Colonic mucosa (tissue), 4 donors: Measurements from ENCODE around the gene GMPR2. TPM values are rescaled to one million over a fixed set of nuclear protein-coding genes. Genes with fewer than 3 reads are reported as not detected.

Source experiments
- DNase-seq: peaks from one replicate; pipeline ENCODE4 v3.0.0-alpha.2; 2020
- H3K27ac ChIP-seq: fragments of 200-600 bp; one replicate; pipeline ENCODE4 v1.8.0; 2021
- H3K27me3 ChIP-seq: fragments of 200-600 bp; one replicate; pipeline ENCODE4 v1.8.0; 2021
- H3K36me3 ChIP-seq: fragments of 200-600 bp; one replicate; pipeline ENCODE4 v1.8.0; 2021
- H3K4me1 ChIP-seq: fragments of 200-600 bp; one replicate; pipeline ENCODE4 v1.8.0; 2021; ENCODE audit warnings: mild to moderate bottlenecking
- H3K4me3 ChIP-seq: fragments of 200-600 bp; one replicate; pipeline ENCODE4 v1.8.0; 2021
- H3K9ac ChIP-seq, 2 donors: one replicate each; pipeline ENCODE4 v1.7.0; 2013; ENCODE audit warnings: control low read depth in 2 of 2, low read depth in 2 of 2, low read length in 2 of 2
- H3K9me3 ChIP-seq: fragments of 200-600 bp; one replicate; pipeline ENCODE4 v1.8.0; 2021
- intact Hi-C: fragments of 100-400 bp; cut with DNase I; formaldehyde crosslinking; loops from one replicate; pipeline ENCODE4 v1.14.1; 2022
- total RNA-seq, 2 donors: library from RNA; stranded (reverse); fragmentation: NEBNext Ultra II Directional in 1 of 2; extraction: Animal tissue kit (Norgen Biotek cat#: 25700) in 1 of 2; gene quantifications; one replicate each; pipeline ENCODE4 v1.2.1, GENCODE V29; 2021
- TF ChIP-seq, protein P1 (sequence below): fragments of 200-600 bp; IDR thresholded peaks from one replicate; pipeline ENCODE4 v1.8.0; 2022; ENCODE audit warnings: antibody characterized with exemption, mild to moderate bottlenecking
- donor health status: healthy.
- donor health status: DM: no; HTN: no; CAD: no.
- donor health status: DM: no; HTN: no; CAD: no.

The GMPR2 gene
- total RNA-seq, 2 donors from 2014 or later = 57.9 to 68.1 TPM

DNA sequence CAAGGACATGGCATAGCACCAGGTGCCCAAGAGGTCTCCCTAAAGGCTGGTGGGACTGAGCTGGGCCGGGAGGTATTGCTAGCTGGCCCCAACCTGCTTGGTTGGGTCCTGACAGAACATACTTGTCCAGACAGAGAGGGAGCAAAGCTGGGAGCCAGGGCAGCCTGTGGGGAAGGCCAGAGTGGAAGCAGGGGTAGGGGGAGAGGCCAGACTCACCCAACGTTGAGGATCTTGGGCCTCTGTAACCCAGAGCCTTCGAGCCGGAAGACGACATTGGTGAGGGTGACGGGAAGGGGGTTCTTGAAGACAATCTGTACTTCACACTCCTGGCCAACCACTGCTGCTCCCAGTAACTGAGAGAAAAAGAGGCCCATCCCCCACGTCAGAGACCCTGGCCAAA lies 21.2 kb downstream of the GMPR2 start:
- no peak for DNase-seq

DNA sequence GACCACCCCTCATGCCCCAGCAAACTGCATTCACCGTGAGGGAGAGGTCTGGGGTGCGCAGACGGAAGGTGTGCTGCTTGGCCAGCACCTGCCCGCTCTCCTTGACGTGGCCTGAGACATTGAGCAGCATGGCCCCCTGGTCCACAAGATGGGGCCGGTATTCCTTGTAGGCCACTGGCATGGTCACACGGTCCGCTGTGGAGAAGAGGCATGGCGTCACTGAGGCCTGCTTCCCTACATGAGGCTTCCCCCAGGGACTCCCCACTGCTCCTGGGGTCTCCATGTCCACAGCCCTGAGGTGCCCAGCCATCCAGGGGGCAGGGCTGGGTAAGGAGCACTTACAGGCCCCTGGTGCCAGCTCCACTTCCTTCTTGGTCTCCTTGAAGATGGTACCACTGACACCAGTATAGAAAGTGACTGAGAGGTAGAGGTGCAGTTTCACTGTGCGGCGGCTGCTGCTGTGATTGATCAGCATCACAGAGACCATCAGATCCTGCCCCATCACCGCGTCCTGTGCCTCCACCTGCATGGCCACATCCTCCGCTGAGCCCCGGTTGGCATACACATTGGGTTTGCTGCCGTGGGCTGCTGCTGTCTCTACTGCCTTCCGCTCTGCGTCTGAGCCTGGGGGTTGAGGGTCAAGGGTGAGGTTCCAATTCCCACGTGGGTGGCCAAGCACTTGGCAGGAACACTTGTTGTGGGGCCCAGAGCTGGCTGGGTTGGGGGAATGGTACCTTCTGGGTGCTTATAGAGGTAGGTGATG lies 22.1 kb downstream of the GMPR2 start:
- no peak overlapping the region for H3K4me3 ChIP-seq
- no peaks in the 10 kb centered on the region for H3K27me3 ChIP-seq
- H3K36me3 ChIP-seq = no peaks in the 10 kb centered on the region
- H3K9me3 ChIP-seq = no peaks in the 10 kb centered on the region
- TF ChIP-seq, protein P1, sequence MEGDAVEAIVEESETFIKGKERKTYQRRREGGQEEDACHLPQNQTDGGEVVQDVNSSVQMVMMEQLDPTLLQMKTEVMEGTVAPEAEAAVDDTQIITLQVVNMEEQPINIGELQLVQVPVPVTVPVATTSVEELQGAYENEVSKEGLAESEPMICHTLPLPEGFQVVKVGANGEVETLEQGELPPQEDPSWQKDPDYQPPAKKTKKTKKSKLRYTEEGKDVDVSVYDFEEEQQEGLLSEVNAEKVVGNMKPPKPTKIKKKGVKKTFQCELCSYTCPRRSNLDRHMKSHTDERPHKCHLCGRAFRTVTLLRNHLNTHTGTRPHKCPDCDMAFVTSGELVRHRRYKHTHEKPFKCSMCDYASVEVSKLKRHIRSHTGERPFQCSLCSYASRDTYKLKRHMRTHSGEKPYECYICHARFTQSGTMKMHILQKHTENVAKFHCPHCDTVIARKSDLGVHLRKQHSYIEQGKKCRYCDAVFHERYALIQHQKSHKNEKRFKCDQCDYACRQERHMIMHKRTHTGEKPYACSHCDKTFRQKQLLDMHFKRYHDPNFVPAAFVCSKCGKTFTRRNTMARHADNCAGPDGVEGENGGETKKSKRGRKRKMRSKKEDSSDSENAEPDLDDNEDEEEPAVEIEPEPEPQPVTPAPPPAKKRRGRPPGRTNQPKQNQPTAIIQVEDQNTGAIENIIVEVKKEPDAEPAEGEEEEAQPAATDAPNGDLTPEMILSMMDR = no peak
- H3K9ac ChIP-seq = no peak overlapping the region
- H3K4me1 ChIP-seq = no peaks in the 10 kb centered on the region
- intact Hi-C loops = no loop called here
- no peak overlapping the region for H3K27ac ChIP-seq
- no peak for DNase-seq

More for the DNA sequence above, 21.2 kb downstream of the GMPR2 start:
- TF ChIP-seq, protein P1 = no peak
- Histone ChIP-seq H3K9ac (no peak overlapping the region), H3K4me3 (no peak overlapping the region), H3K27me3 (no peaks in the 10 kb centered on the region), H3K4me1 (no peaks in the 10 kb centered on the region), H3K27ac (no peak overlapping the region), H3K36me3 (no peaks in the 10 kb centered on the region), H3K9me3 (no peaks in the 10 kb centered on the region)
- intact Hi-C loops = no loop called here

DNA sequence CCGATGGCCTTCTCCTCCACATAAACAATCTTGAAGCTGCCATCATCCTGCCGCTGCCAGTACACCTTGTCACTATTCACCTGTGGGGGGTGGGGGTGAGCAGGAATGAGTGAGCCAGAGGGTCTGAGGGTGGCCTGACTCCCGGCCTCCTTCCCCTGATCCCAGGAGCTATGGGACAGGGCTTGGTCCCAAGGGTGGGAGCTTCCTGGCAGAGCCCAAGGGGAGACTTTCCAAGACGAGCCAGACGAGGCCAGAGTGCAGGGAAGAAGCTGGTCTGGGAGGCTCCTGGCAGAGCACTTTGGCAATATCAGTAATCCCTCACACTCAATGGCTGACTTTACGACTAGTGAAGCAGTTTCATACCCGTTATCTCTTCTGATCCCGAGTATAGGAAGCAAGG lies 22.7 kb downstream of the GMPR2 start:
- no peak for DNase-seq
- TF ChIP-seq, protein P1 = no peak
- H3K9me3 ChIP-seq = no peaks in the 10 kb centered on the region
- no peaks in the 10 kb centered on the region for H3K27me3 ChIP-seq
- intact Hi-C loops = no loop called here
- no peak overlapping the region for H3K9ac ChIP-seq
- H3K36me3 ChIP-seq = no peaks in the 10 kb centered on the region
- H3K27ac ChIP-seq = no peak overlapping the region
- no peak overlapping the region for H3K4me3 ChIP-seq
- no peaks in the 10 kb centered on the region for H3K4me1 ChIP-seq

DNA sequence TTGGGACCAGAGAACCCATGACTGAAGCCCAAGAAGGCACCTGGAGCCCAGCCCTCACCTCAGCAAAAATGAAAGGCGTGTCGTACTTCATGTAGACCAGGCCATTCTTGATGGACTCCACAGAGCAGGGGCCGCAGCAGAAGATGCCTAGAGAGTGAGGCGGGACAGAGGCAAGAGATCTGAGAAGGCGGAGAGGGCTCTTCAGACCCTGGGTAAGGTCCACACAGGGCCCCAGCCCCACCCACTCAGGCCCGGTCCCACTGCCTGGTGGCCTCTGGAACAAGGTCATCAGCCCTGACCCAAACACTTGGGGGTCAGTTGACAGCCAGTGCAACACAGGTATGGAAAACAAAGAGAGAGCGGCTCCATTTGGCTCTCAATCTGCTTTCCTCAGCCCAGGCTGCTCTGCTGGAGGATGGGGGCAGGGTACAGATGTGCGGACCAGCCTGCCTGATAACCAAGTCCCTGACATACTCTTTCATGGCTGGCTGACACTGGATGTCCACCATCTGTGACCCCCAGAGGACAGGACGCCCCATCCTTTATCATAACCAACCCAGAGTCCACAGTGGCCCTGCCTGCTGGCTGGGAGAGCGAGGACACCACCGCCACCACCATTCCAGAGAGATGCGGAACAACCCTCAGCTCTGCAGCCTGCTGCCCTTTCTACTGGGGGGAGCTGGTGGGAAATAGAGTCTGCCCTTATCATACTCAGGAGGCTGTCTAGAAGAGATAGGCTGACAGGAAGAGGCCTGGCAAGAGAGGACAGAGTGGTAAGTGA lies 23.4 kb downstream of the GMPR2 start:
- Histone ChIP-seq H3K36me3 (no peaks in the 10 kb centered on the region), H3K27ac (no peak overlapping the region)
- intact Hi-C loops = no loop called here

DNA sequence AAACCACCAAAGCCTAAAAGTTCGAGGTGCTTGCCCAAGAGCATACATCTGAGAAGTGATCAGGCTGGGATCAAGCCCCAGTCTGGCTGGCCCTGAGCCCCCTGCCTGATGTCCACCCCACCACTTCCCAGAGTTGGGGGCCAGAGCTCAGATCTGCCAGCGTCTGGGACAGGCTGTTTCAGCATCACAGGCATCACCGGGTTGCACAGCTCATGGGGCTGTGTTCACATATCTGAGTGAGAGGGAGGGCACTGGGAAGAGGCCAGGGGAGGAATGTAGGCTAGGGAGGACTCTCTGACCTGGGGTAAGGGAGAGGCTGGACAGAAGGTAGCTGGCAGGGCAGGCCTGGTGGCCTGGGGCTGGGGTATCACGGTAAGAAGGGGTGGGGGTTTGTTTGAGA lies 24.2 kb downstream of the GMPR2 start:
- intact Hi-C loops = no loop called here
- Histone ChIP-seq H3K9ac (no peak overlapping the region), H3K27ac (no peak overlapping the region), H3K9me3 (no peaks in the 10 kb centered on the region), H3K4me3 (no peak overlapping the region), H3K36me3 (no peaks in the 10 kb centered on the region), H3K4me1 (no peaks in the 10 kb centered on the region), H3K27me3 (no peaks in the 10 kb centered on the region)
- TF ChIP-seq, protein P1 = no peak
- no peak for DNase-seq

More for the DNA sequence above, 23.4 kb downstream of the GMPR2 start:
- TF ChIP-seq, protein P1 = no peak
- Histone ChIP-seq H3K27me3 (no peaks in the 10 kb centered on the region), H3K4me3 (no peak overlapping the region), H3K9ac (no peak overlapping the region), H3K4me1 (no peaks in the 10 kb centered on the region), H3K9me3 (no peaks in the 10 kb centered on the region)
- no peak for DNase-seq
